ENCODE measurements around the gene C1S. TPM values are rescaled to one million over a fixed set of nuclear protein-coding genes. Genes with fewer than 3 reads are reported as not detected.

C1S gene
- total and polyA plus RNA-seq, 2 donors (not counting 3 experiments of a cell fraction or from before 2014, with no cell fraction given): 0.32 to 0.38 TPM

- H3K4me1 ChIP-seq (ENCODE audit: control insufficient read depth, extremely low read depth, insufficient read depth, low read length): peaks cover 4% of the 10 kb centered on the region
- dilution Hi-C loops (cut with MboI; ENCODE audit: extremely low pct_ligation_motif_present, low sequenced_read_pairs): no loop called here
- H3K9ac ChIP-seq (replicated peaks; ENCODE audit: extremely low read depth, insufficient read depth, low read length): no peak overlapping the region
- H3K27ac ChIP-seq (ENCODE audit: insufficient read depth, low read depth, low read length): no peak overlapping the region
- H3K36me3 ChIP-seq (ENCODE audit: control insufficient read depth in 2 of 2, extremely low read depth in 1 of 2, insufficient read depth in 2 of 2, low read length in 2 of 2): peaks cover 0 to 1% of the 10 kb centered on the region in 2 experiments
- no peaks in the 10 kb centered on the region for H3K9me1 ChIP-seq (replicated peaks; ENCODE audit: control insufficient read depth, extremely low read depth, insufficient read depth, low read length)
- no peaks in the 10 kb centered on the region for H4K20me1 ChIP-seq (replicated peaks; ENCODE audit: control insufficient read depth, extremely low read depth, insufficient read depth, low read length)
- H3K4me2 ChIP-seq (ENCODE audit: insufficient read depth, low read length): no peak overlapping the region
- no peaks in the 10 kb centered on the region for H3K79me2 ChIP-seq (ENCODE audit: control insufficient read depth, insufficient read depth, low read length)
- ChIA-PET POLR2A (no interaction called here), CTCF (interaction anchor here (1.3 kb wide), 1 partner anchor 16 kb away, joined by 3 read pairs; no protein-coding TSS in a partner anchor)
- TF ChIP-seq GATA2 (IDR thresholded peaks at IDR 0.05; ENCODE audit: insufficient read depth, insufficient read length, low read depth, low read length): no peak
- TF ChIP-seq, protein P1, sequence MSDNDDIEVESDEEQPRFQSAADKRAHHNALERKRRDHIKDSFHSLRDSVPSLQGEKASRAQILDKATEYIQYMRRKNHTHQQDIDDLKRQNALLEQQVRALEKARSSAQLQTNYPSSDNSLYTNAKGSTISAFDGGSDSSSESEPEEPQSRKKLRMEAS (IDR thresholded peaks at IDR 0.05; ENCODE audit: insufficient read depth, insufficient read length): no peak
- no peak for TF ChIP-seq POLR2A (IDR thresholded peaks at IDR 0.05; ENCODE audit: low read depth, low read length)
- no peak for TF ChIP-seq JUN (IDR thresholded peaks at IDR 0.05; ENCODE audit: borderline replicate concordance, insufficient read depth, insufficient read length, low read depth)
- no peak for TF ChIP-seq CTCF (IDR thresholded peaks at IDR 0.05; ENCODE audit: extremely low read depth in 1 of 2, insufficient read depth in 1 of 2, low read depth in 1 of 2, low read length in 2 of 2)
- no peak for TF ChIP-seq MYC (IDR thresholded peaks at IDR 0.05; ENCODE audit: low read depth, low read length)
- TF ChIP-seq FOS (IDR thresholded peaks at IDR 0.05; ENCODE audit: borderline replicate concordance, insufficient read depth, low read length): no peak
- TF ChIP-seq POLR2AphosphoS5 (IDR thresholded peaks at IDR 0.05; ENCODE audit: insufficient read depth, low read depth, low read length): no peak
- TF ChIP-seq EZH2 (IDR thresholded peaks at IDR 0.05; ENCODE audit: borderline replicate concordance, low read depth, low read length, severe bottlenecking): no peak
- no peaks in the 10 kb centered on the region for H3K9me3 ChIP-seq (replicated peaks; ENCODE audit: control insufficient read depth, insufficient read depth, low read length)
- DNase-seq (ENCODE audit: low read depth, low spot score): no peak
- intact Hi-C loops (cut with micrococcal nuclease): no loop called here
- BruUV-seq (replicated peaks): no TSS peak
- H3K27me3 ChIP-seq (ENCODE audit: control insufficient read depth in 2 of 2, insufficient read depth in 2 of 2, low read length in 2 of 2): no peaks in the 10 kb centered on the region
- no peak overlapping the region for H2AFZ ChIP-seq (ENCODE audit: low read depth, low read length)
- FAIRE-seq: no peak
- no peak overlapping the region for H3K4me3 ChIP-seq (replicated peaks in 1 of 3; ENCODE audit: insufficient read depth in 1 of 3, low read depth in 1 of 3, low read length in 3 of 3)
Observed at GRCh38 chr12:7096979-7097378, 36.5 kb downstream of the C1S start.

Data from endothelial cell of umbilical vein (primary cell).